Measurements from ENCODE around the gene MAGEB1.
A peak's percentile ranks its signal among the peaks of the same experiment; 100 is the strongest.

MAGEB1 gene

GRCh38 chrX:30246769-30247489 is at the start of gene MAGEB1:
MAGEB1 (plus strand) TSS chrX:30247146; CDS start chrX:30250494, 3,348 bp downstream.
- DNase-seq (ENCODE audit: low read depth): no peak

- DNase-seq (ENCODE audit: low read depth): no peak
These were observed 34.8 kb upstream of the MAGEB1 start for GRCh38 chrX:30212172-30212571.

GRCh38 chrX:30215357-30215843 is 31.5 kb upstream of the MAGEB1 start, which contains the start of gene MAGEB2:
MAGEB2 (plus strand) TSS chrX:30215563; CDS start chrX:30218581, 3,018 bp downstream.
- no peak for DNase-seq (ENCODE audit: low read depth)

- DNase-seq (ENCODE audit: low read depth): no peak
These were observed 29.5 kb upstream of the MAGEB1 start for GRCh38 chrX:30217465-30217864.

GRCh38 chrX:30219372-30219771 is 27.6 kb upstream of the MAGEB1 start:
- DNase-seq (ENCODE audit: low read depth): no peak

GRCh38 chrX:30220661-30221060 is 26.3 kb upstream of the MAGEB1 start:
- DNase-seq (ENCODE audit: low read depth): no peak

- DNase-seq (ENCODE audit: low read depth): no peak
These were observed 22.4 kb upstream of the MAGEB1 start for GRCh38 chrX:30224536-30224935.

- DNase-seq (ENCODE audit: low read depth): no peak
These were observed 18.4 kb upstream of the MAGEB1 start for GRCh38 chrX:30228526-30228925.

GRCh38 chrX:30230395-30230794 is 16.6 kb upstream of the MAGEB1 start, which contains the start of gene MAGEB3:
MAGEB3 (plus strand) TSS chrX:30230657; CDS start chrX:30235925, 5,268 bp downstream.
- DNase-seq (ENCODE audit: low read depth): no peak

- no peak for DNase-seq (ENCODE audit: low read depth)
These were observed 5.1 kb upstream of the MAGEB1 start, which contains the start of gene MAGEB4 for GRCh38 chrX:30241724-30242415. MAGEB4 (plus strand) TSS chrX:30242000; CDS start chrX:30242136, 136 bp downstream.

- DNase-seq (ENCODE audit: low read depth): no peak
These were observed 1.9 kb downstream of the MAGEB1 start for GRCh38 chrX:30248854-30249253.

- DNase-seq (ENCODE audit: low read depth): no peak
These were observed 6.3 kb downstream of the MAGEB1 start for GRCh38 chrX:30253257-30253656.

- no peak for DNase-seq (ENCODE audit: low read depth)
These were observed 13.0 kb downstream of the MAGEB1 start for GRCh38 chrX:30259927-30260326.

- no peak for DNase-seq (ENCODE audit: low read depth)
These were observed 14.1 kb downstream of the MAGEB1 start for GRCh38 chrX:30261012-30261411.

- DNase-seq (ENCODE audit: low read depth): no peak
These were observed 15.8 kb downstream of the MAGEB1 start for GRCh38 chrX:30262763-30263162.

- no peak for DNase-seq (ENCODE audit: low read depth)
These were observed 23.7 kb downstream of the MAGEB1 start for GRCh38 chrX:30270639-30271038.

GRCh38 chrX:30275498-30275897 is 28.6 kb downstream of the MAGEB1 start:
- DNase-seq (ENCODE audit: low read depth): no peak

- DNase-seq (ENCODE audit: low read depth): no peak
These were observed 31.4 kb downstream of the MAGEB1 start for GRCh38 chrX:30278365-30278764.

GRCh38 chrX:30280428-30280827 is 33.5 kb downstream of the MAGEB1 start:
- no peak for DNase-seq (ENCODE audit: low read depth)

GRCh38 chrX:30282527-30282926 is 35.6 kb downstream of the MAGEB1 start:
- no peak for DNase-seq (ENCODE audit: low read depth)

- peak; percentile 62 for DNase-seq (ENCODE audit: low read depth)
These were observed 36.7 kb downstream of the MAGEB1 start for GRCh38 chrX:30283456-30284200.
